NCI-H446 (cell line): Measurements from ENCODE around the gene NCOA5.
A peak's percentile ranks its signal among the peaks of the same experiment; 100 is the strongest.

ENCODE experiments used
- DNase-seq, 2 experiments: peaks; one replicate each; lab custom pipeline; 2025; lab: John Stamatoyannopoulos, UW

NCOA5 gene

GRCh38 chr20:46037036-46037435 lies 52.7 kb downstream of the NCOA5 start:
- DNase-seq = no peak

- DNase-seq = no peak
These were observed 53.4 kb downstream of the NCOA5 start for GRCh38 chr20:46036370-46036769.

GRCh38 chr20:46035713-46036112 lies 54.0 kb downstream of the NCOA5 start:
- no peak for DNase-seq

GRCh38 chr20:46035253-46035652 lies 54.5 kb downstream of the NCOA5 start:
- DNase-seq = no peak

- DNase-seq = no peak
These were observed 55.7 kb downstream of the NCOA5 start for GRCh38 chr20:46034039-46034438.

GRCh38 chr20:46031701-46032254 lies 58.0 kb downstream of the NCOA5 start:
- DNase-seq = peak; percentile 67 to 84

- DNase-seq = no peak
These were observed 58.7 kb downstream of the NCOA5 start for GRCh38 chr20:46031014-46031569.

GRCh38 chr20:46030284-46031013 lies 59.3 kb downstream of the NCOA5 start:
- DNase-seq = no peak

- DNase-seq = no peak
These were observed 60.9 kb downstream of the NCOA5 start, which contains the start of gene SLC12A5 for GRCh38 chr20:46028772-46029371. SLC12A5 (plus strand) TSS chr20:46029215; CDS start chr20:46029345, 130 bp downstream.

- no peak for DNase-seq
These were observed 61.7 kb downstream of the NCOA5 start for GRCh38 chr20:46028110-46028509.

GRCh38 chr20:46027245-46027853 lies 62.4 kb downstream of the NCOA5 start:
- no peak for DNase-seq

- DNase-seq = no peak
These were observed 64.4 kb downstream of the NCOA5 start for GRCh38 chr20:46025376-46025783.

GRCh38 chr20:46023999-46024398 lies 65.8 kb downstream of the NCOA5 start:
- DNase-seq = no peak

- no peak for DNase-seq
These were observed 66.6 kb downstream of the NCOA5 start for GRCh38 chr20:46023148-46023484.

- peak; percentile 26 to 71 for DNase-seq
These were observed 67.2 kb downstream of the NCOA5 start for GRCh38 chr20:46022411-46023147.

GRCh38 chr20:46021361-46022359 lies 68.1 kb downstream of the NCOA5 start:
- peak; percentile 71 to 89 for DNase-seq

- no peak for DNase-seq
These were observed 69.2 kb downstream of the NCOA5 start for GRCh38 chr20:46020555-46020954.

- DNase-seq = no peak
These were observed 71.2 kb downstream of the NCOA5 start for GRCh38 chr20:46018611-46019010.

- no peak for DNase-seq
These were observed 71.7 kb downstream of the NCOA5 start for GRCh38 chr20:46018112-46018511.

GRCh38 chr20:46017272-46017671 lies 72.5 kb downstream of the NCOA5 start:
- no peak for DNase-seq
